Panc1 (cell line): ENCODE measurements around the gene DAGLA.

Experiments
- POLR2AphosphoS5 ChIP-seq: IDR thresholded peaks from 2 replicates; pipeline ENCODE4 v1.6.1; 2012; ENCODE audit warnings: mild to moderate bottlenecking, low read depth, low read length, moderate library complexity
- REST ChIP-seq, 2 experiments: IDR thresholded peaks; 2 replicates each; pipeline ENCODE4 v1.6.1; 2011 to 2012; ENCODE audit warnings: low read depth in 2 of 2, control low read depth in 1 of 2, low read length in 1 of 2, mild to moderate bottlenecking in 1 of 2, moderate library complexity in 1 of 2; ENCODE audit not compliant: insufficient read depth in 1 of 2
- SIN3A ChIP-seq: IDR thresholded peaks from 2 replicates; pipeline ENCODE4 v1.6.1; 2012; ENCODE audit warnings: low read depth, mild to moderate bottlenecking, low read length, moderate library complexity, borderline replicate concordance; ENCODE audit not compliant: insufficient read depth
- TCF7L2 ChIP-seq: IDR thresholded peaks from 2 replicates; pipeline ENCODE4 v1.6.1; 2011; ENCODE audit warnings: mild to moderate bottlenecking, low read depth, low read length, inconsistent platforms
- TF ChIP-seq, protein P1 (sequence below): fragments of 450-650 bp; IDR thresholded peaks from 2 replicates; pipeline ENCODE4 v1.5.1; 2017; ENCODE audit warnings: mild to moderate bottlenecking

DNA sequence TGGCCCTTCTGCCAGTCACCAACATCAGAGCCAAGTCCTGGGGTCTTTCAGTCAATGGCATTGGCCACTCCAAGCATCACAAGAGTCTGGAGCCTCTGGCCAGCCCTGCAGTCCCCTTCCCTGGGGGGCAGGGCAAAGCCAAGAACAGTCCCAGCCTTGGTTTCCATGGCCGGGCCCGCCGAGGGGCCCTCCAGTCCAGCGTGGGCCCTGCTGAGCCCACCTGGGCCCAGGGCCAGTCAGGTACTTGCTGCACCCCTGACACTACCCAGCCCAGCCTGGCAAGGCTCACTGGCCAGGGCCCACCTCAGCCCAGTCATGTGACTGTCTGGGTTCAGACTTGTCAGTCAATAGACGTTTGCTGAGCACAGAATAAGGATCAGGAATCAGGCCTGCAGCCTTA, 101.4 kb downstream of the DAGLA start:
- TF ChIP-seq, protein P1, sequence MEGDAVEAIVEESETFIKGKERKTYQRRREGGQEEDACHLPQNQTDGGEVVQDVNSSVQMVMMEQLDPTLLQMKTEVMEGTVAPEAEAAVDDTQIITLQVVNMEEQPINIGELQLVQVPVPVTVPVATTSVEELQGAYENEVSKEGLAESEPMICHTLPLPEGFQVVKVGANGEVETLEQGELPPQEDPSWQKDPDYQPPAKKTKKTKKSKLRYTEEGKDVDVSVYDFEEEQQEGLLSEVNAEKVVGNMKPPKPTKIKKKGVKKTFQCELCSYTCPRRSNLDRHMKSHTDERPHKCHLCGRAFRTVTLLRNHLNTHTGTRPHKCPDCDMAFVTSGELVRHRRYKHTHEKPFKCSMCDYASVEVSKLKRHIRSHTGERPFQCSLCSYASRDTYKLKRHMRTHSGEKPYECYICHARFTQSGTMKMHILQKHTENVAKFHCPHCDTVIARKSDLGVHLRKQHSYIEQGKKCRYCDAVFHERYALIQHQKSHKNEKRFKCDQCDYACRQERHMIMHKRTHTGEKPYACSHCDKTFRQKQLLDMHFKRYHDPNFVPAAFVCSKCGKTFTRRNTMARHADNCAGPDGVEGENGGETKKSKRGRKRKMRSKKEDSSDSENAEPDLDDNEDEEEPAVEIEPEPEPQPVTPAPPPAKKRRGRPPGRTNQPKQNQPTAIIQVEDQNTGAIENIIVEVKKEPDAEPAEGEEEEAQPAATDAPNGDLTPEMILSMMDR: no peak
- TF ChIP-seq REST (IDR thresholded peaks at IDR 0.05; ENCODE audit: insufficient read depth in 1 of 2, low read depth in 2 of 2, low read length in 1 of 2) (no peak), POLR2AphosphoS5 (no peak), SIN3A (no peak), TCF7L2 (no peak)
